Esophagus (tissue), 2 donors: ENCODE measurements around the gene PRPF38A. TPM values are rescaled to one million over a fixed set of nuclear protein-coding genes. Genes with fewer than 3 reads are reported as not detected.

ENCODE experiments used
- H3K27ac ChIP-seq, 2 donors: one replicate each; pipeline ENCODE4 v1.5.1; 2013; ENCODE audit warnings: low read depth in 2 of 2, mild to moderate bottlenecking in 2 of 2, inconsistent platforms in 1 of 2, low read length in 1 of 2, moderate library complexity in 1 of 2
- H3K27me3 ChIP-seq, 2 donors: one replicate each; pipeline ENCODE4 v1.6.1; 2013; ENCODE audit warnings: low read length in 2 of 2, control low read depth in 1 of 2, mild to moderate bottlenecking in 1 of 2; ENCODE audit not compliant: insufficient read depth in 2 of 2, control insufficient read depth in 1 of 2
- H3K36me3 ChIP-seq, 2 donors: one replicate each; pipeline ENCODE4 v1.6.1; 2013; ENCODE audit warnings: low read length in 1 of 2; ENCODE audit not compliant: control insufficient read depth in 2 of 2, insufficient read depth in 2 of 2
- H3K4me1 ChIP-seq, 2 donors: one replicate each; pipeline ENCODE4 v1.6.1; 2013; ENCODE audit warnings: low read length in 1 of 2; ENCODE audit not compliant: control insufficient read depth in 2 of 2, insufficient read depth in 2 of 2
- H3K4me3 ChIP-seq, 2 donors: one replicate each; pipeline ENCODE4 v1.5.1; 2013; ENCODE audit warnings: low read length in 2 of 2, mild to moderate bottlenecking in 2 of 2, low read depth in 1 of 2, moderate library complexity in 1 of 2
- H3K9me3 ChIP-seq, 2 donors: one replicate each; pipeline ENCODE4 v1.6.1; 2013; ENCODE audit warnings: mild to moderate bottlenecking in 2 of 2, low read depth in 1 of 2, low read length in 1 of 2, moderate library complexity in 1 of 2; ENCODE audit not compliant: control insufficient read depth in 2 of 2, insufficient read depth in 1 of 2
- WGBS, 2 donors: extraction: QIAGEN DNeasy Blood & Tissue Kit; methylation state at CpG; one replicate each; pipeline ENCODE4 v1.1.7; 2013; 5-methylcytosine and 5-hydroxymethylcytosine counted together
- polyA plus RNA-seq, 2 donors: library from polyadenylated mRNA; stranded (reverse); fragments of 200-250 nt; gene quantifications; one replicate each; pipeline ENCODE4 v1.2.3, GENCODE V29; 2013
- donor health status: healthy with polysubstance abuse.
- donor health status: Bipolar disorder and iron deficiency.

PRPF38A gene
- polyA plus RNA-seq, 2 donors, result 10.4 to 21.5 TPM

DNA sequence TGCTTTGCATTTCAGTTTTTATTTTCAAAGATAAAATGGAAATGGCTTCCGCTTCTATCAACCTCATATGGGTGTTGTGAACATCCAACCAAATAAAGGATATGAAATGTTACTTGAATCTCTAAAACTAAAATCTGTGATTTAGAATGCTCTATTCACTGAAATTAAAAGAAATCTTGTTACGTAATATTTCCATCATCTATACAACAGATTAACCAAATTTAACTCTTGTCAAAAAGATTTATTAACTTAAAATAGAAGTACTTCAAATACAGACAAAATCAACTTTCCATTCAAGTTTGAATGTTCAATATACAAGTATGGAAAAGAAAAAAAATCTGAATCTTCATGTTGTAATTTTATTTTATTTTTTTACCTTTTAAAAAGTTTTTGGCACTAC is 18.7 kb downstream of the PRPF38A start:
- Histone ChIP-seq H3K27ac (no peak overlapping the region), H3K36me3 (peaks cover 0 to 2% of the 10 kb centered on the region in 2 donors), H3K4me1 (no peaks in the 10 kb centered on the region), H3K9me3 (no peaks in the 10 kb centered on the region), H3K4me3 (no peak overlapping the region), H3K27me3 (no peaks in the 10 kb centered on the region)
- 96% methylated on average over 2 of the region's 2 CpGs for WGBS, 2 donors

DNA sequence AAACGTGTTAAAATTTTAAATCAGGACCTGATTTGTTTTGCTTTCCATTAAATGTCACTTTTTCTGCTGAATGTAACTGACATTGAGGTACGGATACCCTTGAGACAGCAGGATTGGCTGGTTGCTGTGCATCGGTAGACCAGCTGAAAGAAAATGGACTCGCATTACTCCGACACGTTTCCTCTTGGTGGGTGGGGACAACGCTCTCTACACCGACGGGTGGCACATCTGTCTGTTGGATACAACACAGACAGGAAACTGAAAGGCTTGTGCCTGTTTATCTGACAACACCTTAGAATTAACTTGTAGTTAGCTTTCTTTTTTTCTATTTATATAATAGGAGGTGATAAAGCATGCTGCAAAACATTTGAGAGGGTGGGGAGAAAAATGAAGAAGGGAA is 19.4 kb downstream of the PRPF38A start:
- no peaks in the 10 kb centered on the region for H3K4me1 ChIP-seq
- no peaks in the 10 kb centered on the region for H3K9me3 ChIP-seq
- WGBS, 2 donors, result 65% methylated on average over 9 of the region's 9 CpGs
- H3K27me3 ChIP-seq, result no peaks in the 10 kb centered on the region
- no peak overlapping the region for H3K4me3 ChIP-seq
- peaks cover 0 to 2% of the 10 kb centered on the region in 2 donors for H3K36me3 ChIP-seq
- no peak overlapping the region for H3K27ac ChIP-seq

DNA sequence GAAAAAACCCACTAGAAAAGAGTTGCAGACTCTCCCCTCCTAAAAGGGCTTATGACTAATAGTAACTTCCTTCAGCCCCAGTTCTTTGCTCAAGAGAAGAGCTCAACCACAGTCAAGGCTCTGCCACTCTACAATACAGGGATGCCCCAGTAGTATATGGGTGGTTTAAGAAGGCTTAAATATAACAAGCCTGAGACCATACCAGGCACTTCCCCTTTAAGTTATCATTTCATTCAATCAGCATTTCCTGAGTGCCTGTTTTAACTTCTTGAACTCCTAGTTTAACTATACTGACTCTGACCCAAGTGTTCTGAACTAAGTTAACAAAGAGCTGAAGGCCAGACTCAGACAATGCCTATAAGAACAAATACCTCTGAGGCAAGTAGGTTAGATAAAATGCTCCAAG is 19.8 kb downstream of the PRPF38A start:
- H3K4me3 ChIP-seq, result no peak overlapping the region
- H3K27ac ChIP-seq, result no peak overlapping the region
- no peaks in the 10 kb centered on the region for H3K9me3 ChIP-seq
- no peaks in the 10 kb centered on the region for H3K4me1 ChIP-seq
- H3K27me3 ChIP-seq, result no peaks in the 10 kb centered on the region
- H3K36me3 ChIP-seq, result peaks cover 0 to 2% of the 10 kb centered on the region in 2 donors

DNA sequence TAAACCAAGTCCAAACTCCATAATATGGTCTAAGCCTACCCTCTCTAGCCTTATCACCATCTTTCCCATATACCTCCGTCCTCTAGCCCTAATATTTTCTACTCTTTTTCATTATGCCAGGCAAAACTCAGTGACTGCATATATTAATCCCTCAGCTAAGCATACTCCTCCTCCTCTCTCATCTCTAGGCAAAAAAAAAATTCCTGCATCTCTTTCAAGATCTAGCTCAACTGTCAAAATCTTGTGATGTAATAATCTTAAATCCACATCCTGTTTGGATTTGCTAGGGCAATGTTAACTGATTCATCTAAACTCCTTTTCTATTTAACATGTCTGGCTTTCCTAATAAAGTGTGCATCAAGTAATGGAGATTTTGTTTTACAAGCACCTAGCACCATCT is 20.4 kb downstream of the PRPF38A start:
- no peaks in the 10 kb centered on the region for H3K4me1 ChIP-seq
- no peaks in the 10 kb centered on the region for H3K27me3 ChIP-seq
- WGBS, 2 donors, result 92 to 95% methylated on average over 1 of the region's 1 CpG
- H3K27ac ChIP-seq, result no peak overlapping the region
- no peaks in the 10 kb centered on the region for H3K9me3 ChIP-seq
- no peak overlapping the region for H3K4me3 ChIP-seq
- H3K36me3 ChIP-seq, result peaks cover 0 to 2% of the 10 kb centered on the region in 2 donors

DNA sequence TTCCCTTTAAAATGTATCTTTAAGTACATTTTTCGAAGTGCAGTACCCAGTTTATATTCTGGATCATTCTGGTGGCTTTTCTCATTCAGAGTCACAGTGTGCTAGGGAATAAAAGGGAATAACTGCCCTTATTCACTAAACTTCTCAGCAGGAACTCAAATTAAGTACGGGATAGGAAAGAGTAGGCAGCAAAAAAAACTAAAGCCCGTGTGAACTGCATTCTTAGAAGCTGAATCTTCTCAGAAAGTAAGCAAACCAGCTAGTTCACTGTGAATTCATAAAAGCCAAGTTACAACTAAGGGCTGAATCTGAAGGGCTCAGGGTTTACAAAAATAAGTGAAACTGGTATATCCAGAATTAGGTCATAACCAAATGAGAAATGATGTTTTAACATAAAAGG is 22.0 kb downstream of the PRPF38A start:
- Histone ChIP-seq H3K36me3 (peaks cover 3 to 7% of the 10 kb centered on the region in 2 donors), H3K27me3 (no peaks in the 10 kb centered on the region), H3K4me3 (no peak overlapping the region), H3K4me1 (no peaks in the 10 kb centered on the region), H3K9me3 (no peaks in the 10 kb centered on the region), H3K27ac (no peak overlapping the region)
- 68 to 74% methylated on average over 3 of the region's 3 CpGs for WGBS, 2 donors

DNA sequence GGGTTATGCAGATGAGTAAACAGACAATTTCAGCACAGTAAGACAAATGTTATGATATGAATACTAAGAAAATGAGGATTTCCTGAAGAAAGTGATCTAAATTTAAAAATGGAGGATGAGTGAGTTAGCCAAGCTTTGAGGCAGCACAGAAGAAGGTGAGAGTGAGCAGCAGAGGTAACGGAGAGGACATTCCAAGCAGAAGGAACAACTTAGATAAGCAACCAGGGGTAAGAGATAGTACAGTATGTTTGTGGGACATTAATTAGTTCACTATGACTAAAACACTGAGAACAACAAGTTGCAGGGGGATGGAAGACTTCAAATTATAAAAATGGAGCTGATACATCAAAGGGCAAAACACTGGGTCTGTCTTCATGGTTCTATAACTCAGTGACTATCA is 22.8 kb downstream of the PRPF38A start:
- 97 to 100% methylated on average over 1 of the region's 1 CpG for WGBS, 2 donors
- no peak overlapping the region for H3K27ac ChIP-seq
- no peaks in the 10 kb centered on the region for H3K4me1 ChIP-seq
- no peaks in the 10 kb centered on the region for H3K27me3 ChIP-seq
- H3K36me3 ChIP-seq, result peaks cover 3 to 7% of the 10 kb centered on the region in 2 donors
- H3K4me3 ChIP-seq, result no peak overlapping the region
- H3K9me3 ChIP-seq, result no peaks in the 10 kb centered on the region

DNA sequence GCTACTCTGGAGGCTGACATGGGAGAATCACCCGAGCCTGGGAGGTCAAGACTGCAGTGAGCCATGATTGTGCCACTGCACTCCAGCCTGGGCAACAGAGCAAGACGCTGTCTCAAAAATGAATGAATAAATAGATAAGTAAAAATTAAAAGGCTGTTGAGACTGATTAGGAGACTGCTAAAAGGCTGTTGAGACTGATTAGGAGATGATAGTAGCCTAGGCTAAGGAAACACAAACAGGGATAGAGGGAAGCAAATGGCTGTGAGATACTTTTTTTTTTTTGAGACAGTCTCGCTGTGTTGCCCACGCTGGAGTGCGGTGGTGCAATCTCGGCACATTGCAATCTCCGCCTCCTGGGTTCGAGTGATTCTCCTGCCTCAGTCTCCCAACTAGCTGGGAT is 28.4 kb downstream of the PRPF38A start:
- 95 to 98% methylated on average over 8 of the region's 8 CpGs for WGBS, 2 donors
- Histone ChIP-seq H3K4me1 (no peaks in the 10 kb centered on the region), H3K9me3 (no peaks in the 10 kb centered on the region), H3K36me3 (peaks cover 4 to 6% of the 10 kb centered on the region in 2 donors), H3K4me3 (no peak overlapping the region), H3K27me3 (no peaks in the 10 kb centered on the region), H3K27ac (no peak overlapping the region)

DNA sequence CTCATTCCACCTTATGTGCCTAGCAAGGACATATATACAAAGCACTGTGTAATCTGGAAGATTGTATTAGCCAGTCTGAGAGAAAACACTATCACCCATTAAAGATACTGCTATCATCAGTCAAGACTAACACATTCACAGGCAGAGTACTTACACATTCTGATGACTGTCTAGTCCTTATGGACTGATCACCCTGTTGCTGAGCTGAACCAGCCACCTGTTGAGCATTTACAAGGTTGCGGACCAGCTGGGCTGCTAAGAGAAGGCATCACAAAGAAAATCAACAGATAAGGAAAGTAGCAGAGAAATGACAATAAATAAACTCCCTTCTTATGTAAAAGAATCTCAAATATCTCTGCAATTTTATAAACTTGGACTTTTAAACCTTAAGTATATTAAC is 30.8 kb downstream of the PRPF38A start:
- H3K36me3 ChIP-seq, result peaks cover 4 to 6% of the 10 kb centered on the region in 2 donors
- H3K27ac ChIP-seq, result no peak overlapping the region
- no peaks in the 10 kb centered on the region for H3K4me1 ChIP-seq
- H3K27me3 ChIP-seq, result no peaks in the 10 kb centered on the region
- 99 to 100% methylated on average over 1 of the region's 1 CpG for WGBS, 2 donors
- H3K4me3 ChIP-seq, result no peak overlapping the region
- no peaks in the 10 kb centered on the region for H3K9me3 ChIP-seq

DNA sequence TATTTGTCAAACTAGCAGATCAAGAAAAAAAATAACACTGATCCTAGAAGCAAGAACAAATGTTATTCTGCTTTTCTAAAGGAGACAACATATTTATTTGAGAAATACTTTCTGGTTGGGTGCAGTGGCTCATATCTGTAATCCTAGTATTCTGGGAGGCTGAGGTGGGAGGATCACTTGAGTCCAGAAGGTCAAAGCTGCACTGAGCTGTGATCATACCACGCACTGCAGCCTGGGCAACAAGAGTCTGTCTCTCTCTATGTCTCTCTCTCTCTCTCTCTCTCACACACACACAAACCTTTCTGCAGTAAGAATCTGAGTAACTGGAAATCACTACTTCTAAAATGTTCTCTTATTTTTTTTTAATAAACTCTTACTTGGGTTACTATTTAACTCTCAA is 31.2 kb downstream of the PRPF38A start:
- WGBS, 2 donors, result 96 to 100% methylated on average over 1 of the region's 1 CpG
- Histone ChIP-seq H3K4me1 (no peaks in the 10 kb centered on the region), H3K9me3 (no peaks in the 10 kb centered on the region), H3K27ac (no peak overlapping the region), H3K27me3 (no peaks in the 10 kb centered on the region), H3K36me3 (peaks cover 4 to 6% of the 10 kb centered on the region in 2 donors), H3K4me3 (no peak overlapping the region)

DNA sequence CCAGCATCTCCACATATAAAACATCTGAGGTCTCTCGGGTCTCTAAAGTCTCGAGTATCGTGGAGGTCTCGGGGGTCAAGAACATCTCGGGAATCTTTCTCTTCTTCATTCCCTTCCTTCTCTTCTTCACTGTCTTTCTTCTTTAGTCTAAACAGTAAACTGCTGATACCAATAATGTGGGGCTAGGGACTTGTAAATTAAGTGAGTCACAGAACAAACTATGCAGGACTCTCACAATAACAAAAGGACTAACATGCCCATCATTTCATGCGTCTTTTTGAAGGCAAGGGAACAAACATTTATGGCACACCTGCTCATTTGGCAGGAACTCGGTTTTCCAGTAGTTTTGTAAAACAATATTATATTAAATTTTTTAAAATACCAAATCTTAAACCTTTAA is 32.4 kb downstream of the PRPF38A start:
- H3K4me3 ChIP-seq, result no peak overlapping the region
- H3K27me3 ChIP-seq, result no peaks in the 10 kb centered on the region
- H3K9me3 ChIP-seq, result no peaks in the 10 kb centered on the region
- H3K4me1 ChIP-seq, result no peaks in the 10 kb centered on the region
- no peak overlapping the region for H3K27ac ChIP-seq
- peaks cover 0 to 3% of the 10 kb centered on the region in 2 donors for H3K36me3 ChIP-seq
- 85 to 88% methylated on average over 7 of the region's 7 CpGs for WGBS, 2 donors
